GM23338 (cell line): ENCODE data around the gene ASPHD2.

ENCODE experiments used
- CREB1 ChIP-seq: fragments of 250-450 bp; sonication (Bioruptor Pico); IDR thresholded peaks from 2 replicates; pipeline ENCODE4 v1.5.0; 2020; ENCODE audit warnings: low read depth, mild to moderate bottlenecking, moderate library complexity
- CTCF ChIP-seq, 2 experiments: fragments of 200-600 bp in 1 of 2; sonication (generic) in 1 of 2; conservative IDR thresholded peaks; 2 replicates each; pipeline versions ENCODE4 v1.5.1 to v1.6.1; 2016 to 2017; ENCODE audit warnings: antibody characterized with exemption in 2 of 2, low read depth in 2 of 2, mild to moderate bottlenecking in 2 of 2, moderate library complexity in 1 of 2
- EZH2 ChIP-seq: fragments of 200-600 bp; sonication (generic); IDR thresholded peaks from one replicate; pipeline ENCODE4 v1.8.0; 2017; ENCODE audit warnings: antibody characterized with exemption, mild to moderate bottlenecking, low read depth; ENCODE audit not compliant: unreplicated experiment
- EZH2phosphoT487 ChIP-seq: fragments of 200-600 bp; sonication (generic); IDR thresholded peaks from one replicate; pipeline ENCODE4 v1.8.1; 2018; ENCODE audit warnings: antibody characterized with exemption; ENCODE audit not compliant: unreplicated experiment
- JUNB ChIP-seq: IDR thresholded peaks from one replicate; pipeline ENCODE4 v1.6.1; 2016; ENCODE audit warnings: antibody characterized with exemption; ENCODE audit not compliant: unreplicated experiment
- POLR2AphosphoS5 ChIP-seq: IDR thresholded peaks from 2 replicates; pipeline ENCODE4 v1.6.1; 2016; ENCODE audit warnings: antibody characterized with exemption, low read depth
- REST ChIP-seq: IDR thresholded peaks from one replicate; pipeline ENCODE4 v1.6.1; 2018; ENCODE audit warnings: antibody characterized with exemption; ENCODE audit not compliant: unreplicated experiment
- STAT1 ChIP-seq: IDR thresholded peaks from one replicate; pipeline ENCODE4 v1.6.1; 2016; ENCODE audit warnings: antibody characterized with exemption; ENCODE audit not compliant: unreplicated experiment
- ZNF114 ChIP-seq: fragments of 250-450 bp; sonication (Bioruptor Pico); IDR thresholded peaks from 2 replicates; pipeline ENCODE4 v1.5.0; 2020; ENCODE audit warnings: mild to moderate bottlenecking, moderate library complexity
- TF ChIP-seq, protein P1 (sequence below): IDR thresholded peaks from 2 replicates; pipeline ENCODE4 v1.6.1; 2016; ENCODE audit warnings: antibody characterized with exemption

DNA sequence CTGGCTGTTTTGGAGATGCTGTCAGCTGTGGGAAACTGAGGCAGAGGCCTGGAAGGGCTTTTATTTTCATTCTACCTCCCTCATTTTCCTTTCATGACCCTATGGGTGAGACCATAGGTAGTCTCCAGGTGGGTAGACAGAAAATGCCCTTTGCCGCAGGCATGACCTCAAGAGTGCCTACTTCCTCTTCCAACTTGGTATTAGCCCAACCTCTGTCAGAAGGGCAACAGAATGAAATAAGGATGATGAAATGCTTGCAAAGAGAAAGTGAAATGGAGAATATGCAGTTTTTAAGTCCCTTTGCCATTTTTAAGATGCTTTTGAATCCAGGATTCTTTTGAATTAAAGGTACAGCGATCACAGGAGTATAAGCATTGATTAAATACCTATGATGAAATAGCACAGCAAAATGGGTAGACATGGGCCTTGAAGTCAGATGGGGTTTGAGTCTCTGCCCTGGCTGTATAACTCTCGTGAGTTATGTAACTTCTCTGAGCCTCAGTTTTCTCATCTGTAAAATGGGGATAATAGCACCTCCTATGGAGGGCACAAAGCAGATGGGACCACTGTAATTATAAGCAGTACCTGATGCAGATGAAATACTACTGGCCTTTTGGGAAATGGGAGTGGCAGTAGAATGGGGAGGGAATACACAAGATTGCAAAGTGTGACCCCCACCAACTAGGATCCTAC is 3.7 kb downstream of the ASPHD2 start:
- TF ChIP-seq POLR2AphosphoS5 (no peak), CTCF (conservative IDR thresholded peaks at IDR 0.05; ENCODE audit: low read depth in 2 of 2) (no peak), CREB1 (CRISPR knock-in tag) (no peak), STAT1 (no peak), EZH2 (no peak), EZH2phosphoT487 (no peak), REST (no peak), ZNF114 (CRISPR knock-in tag) (no peak), JUNB (no peak)
- TF ChIP-seq, protein P1, sequence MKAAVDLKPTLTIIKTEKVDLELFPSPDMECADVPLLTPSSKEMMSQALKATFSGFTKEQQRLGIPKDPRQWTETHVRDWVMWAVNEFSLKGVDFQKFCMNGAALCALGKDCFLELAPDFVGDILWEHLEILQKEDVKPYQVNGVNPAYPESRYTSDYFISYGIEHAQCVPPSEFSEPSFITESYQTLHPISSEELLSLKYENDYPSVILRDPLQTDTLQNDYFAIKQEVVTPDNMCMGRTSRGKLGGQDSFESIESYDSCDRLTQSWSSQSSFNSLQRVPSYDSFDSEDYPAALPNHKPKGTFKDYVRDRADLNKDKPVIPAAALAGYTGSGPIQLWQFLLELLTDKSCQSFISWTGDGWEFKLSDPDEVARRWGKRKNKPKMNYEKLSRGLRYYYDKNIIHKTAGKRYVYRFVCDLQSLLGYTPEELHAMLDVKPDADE, result no peak
